Mesendoderm (in vitro differentiated cells): ENCODE data around the gene TRNP1.
A peak's percentile ranks its signal among the peaks of the same experiment; 100 is the strongest.

Source experiments
- DNase-seq: peaks from one replicate; pipeline ENCODE4 v3.0.0; 2013
- H2AK5ac ChIP-seq: 2 replicates; pipeline ENCODE4 v1.6.1; 2013; ENCODE audit warnings: low read length, inconsistent platforms
- H2BK120ac ChIP-seq: 2 replicates; pipeline ENCODE4 v1.6.1; 2013; ENCODE audit warnings: low read depth, mild to moderate bottlenecking, low read length, moderate library complexity, mixed read lengths
- H2BK15ac ChIP-seq: replicated peaks from 2 replicates; pipeline ENCODE4 v1.6.1; 2013; ENCODE audit warnings: low read depth, mild to moderate bottlenecking, moderate library complexity
- H2BK5ac ChIP-seq: 2 replicates; pipeline ENCODE4 v1.6.1; 2013; ENCODE audit warnings: low read length, inconsistent platforms
- H3K18ac ChIP-seq: 2 replicates; pipeline ENCODE4 v1.6.1; 2013; ENCODE audit warnings: mild to moderate bottlenecking, low read length, mixed read lengths
- H3K23ac ChIP-seq: one replicate; pipeline ENCODE4 v1.6.1; 2013; ENCODE audit warnings: low read length
- H3K27ac ChIP-seq: 2 replicates; pipeline ENCODE4 v1.5.1; 2013; ENCODE audit warnings: low read depth, mild to moderate bottlenecking, inconsistent platforms, low read length, moderate library complexity
- H3K27me3 ChIP-seq: 2 replicates; pipeline ENCODE4 v1.6.1; 2013; ENCODE audit warnings: low read length, control low read depth, mild to moderate bottlenecking, inconsistent platforms; ENCODE audit not compliant: insufficient read depth, poor library complexity
- H3K36me3 ChIP-seq: 2 replicates; pipeline ENCODE4 v1.6.1; 2013; ENCODE audit warnings: low read length, inconsistent platforms; ENCODE audit not compliant: control insufficient read depth, insufficient read depth
- H3K4ac ChIP-seq: one replicate; pipeline ENCODE4 v1.6.1; 2013; ENCODE audit warnings: low read depth, mild to moderate bottlenecking, low read length, moderate library complexity
- H3K4me1 ChIP-seq: 2 replicates; pipeline ENCODE4 v1.6.1; 2013; ENCODE audit warnings: low read depth, low read length, inconsistent platforms; ENCODE audit not compliant: control insufficient read depth
- H3K4me2 ChIP-seq: 2 replicates; pipeline ENCODE4 v1.6.1; 2013; ENCODE audit warnings: low read length
- H3K4me3 ChIP-seq: 2 replicates; pipeline ENCODE4 v1.5.1; 2013; ENCODE audit warnings: mild to moderate bottlenecking, low read length
- H3K56ac ChIP-seq: one replicate; pipeline ENCODE4 v1.6.1; 2013; ENCODE audit warnings: low read length
- H3K79me1 ChIP-seq: 2 replicates; pipeline ENCODE4 v1.6.1; 2013; ENCODE audit warnings: low read length, inconsistent platforms
- H3K79me2 ChIP-seq: 2 replicates; pipeline ENCODE4 v1.6.1; 2013; ENCODE audit warnings: mild to moderate bottlenecking, low read length; ENCODE audit not compliant: control insufficient read depth, insufficient read depth
- H3K9ac ChIP-seq: 2 replicates; pipeline ENCODE4 v1.6.1; 2013; ENCODE audit warnings: low read length, inconsistent platforms
- H4K5ac ChIP-seq: one replicate; pipeline ENCODE4 v1.6.1; 2013; ENCODE audit warnings: low read length
- H4K8ac ChIP-seq: one replicate; pipeline ENCODE4 v1.6.1; 2013; ENCODE audit warnings: low read depth, mild to moderate bottlenecking, control low read depth, low read length, moderate library complexity
- WGBS: extraction: QIAGEN DNeasy Blood & Tissue Kit; methylation state at CpG from one replicate; pipeline ENCODE4 v1.1.7; 2013; ENCODE audit warnings: low lambda C conversion rate, missing lambda C conversion rate; ENCODE audit not compliant: insufficient coverage; ENCODE audit errors: extremely low coverage; 5-methylcytosine and 5-hydroxymethylcytosine counted together

Gene TRNP1

DNA sequence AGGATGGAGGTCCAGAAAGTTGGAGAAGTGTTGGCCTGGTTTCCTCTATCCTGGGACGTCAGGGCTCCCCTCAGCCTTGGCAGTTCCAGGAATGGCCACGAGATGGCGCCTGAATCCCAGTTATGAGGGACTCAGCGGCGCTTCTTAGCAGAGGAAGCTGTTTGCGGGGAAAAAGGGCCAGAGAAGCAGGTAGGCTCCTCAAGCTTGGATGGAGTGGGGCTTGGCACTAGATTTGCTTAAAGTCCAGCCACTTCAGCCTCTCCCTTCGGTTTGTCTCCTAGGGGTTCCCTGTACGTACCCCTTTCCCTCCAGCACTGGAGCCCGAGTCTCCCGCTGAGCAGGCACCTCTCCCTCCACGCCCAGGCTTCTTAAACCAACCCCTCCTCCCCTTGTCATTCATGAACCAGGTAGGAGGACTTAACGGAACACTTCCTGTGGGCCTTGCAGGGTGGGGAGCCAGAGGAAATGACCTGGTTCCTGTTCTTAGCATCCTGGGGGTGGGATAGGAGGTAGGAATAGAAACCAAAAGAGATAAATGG, 51.2 kb downstream of the TRNP1 start:
- H3K79me1 ChIP-seq = no peaks in the 10 kb centered on the region
- peak; percentile 90 for DNase-seq
- H3K23ac ChIP-seq = no peak overlapping the region

DNA sequence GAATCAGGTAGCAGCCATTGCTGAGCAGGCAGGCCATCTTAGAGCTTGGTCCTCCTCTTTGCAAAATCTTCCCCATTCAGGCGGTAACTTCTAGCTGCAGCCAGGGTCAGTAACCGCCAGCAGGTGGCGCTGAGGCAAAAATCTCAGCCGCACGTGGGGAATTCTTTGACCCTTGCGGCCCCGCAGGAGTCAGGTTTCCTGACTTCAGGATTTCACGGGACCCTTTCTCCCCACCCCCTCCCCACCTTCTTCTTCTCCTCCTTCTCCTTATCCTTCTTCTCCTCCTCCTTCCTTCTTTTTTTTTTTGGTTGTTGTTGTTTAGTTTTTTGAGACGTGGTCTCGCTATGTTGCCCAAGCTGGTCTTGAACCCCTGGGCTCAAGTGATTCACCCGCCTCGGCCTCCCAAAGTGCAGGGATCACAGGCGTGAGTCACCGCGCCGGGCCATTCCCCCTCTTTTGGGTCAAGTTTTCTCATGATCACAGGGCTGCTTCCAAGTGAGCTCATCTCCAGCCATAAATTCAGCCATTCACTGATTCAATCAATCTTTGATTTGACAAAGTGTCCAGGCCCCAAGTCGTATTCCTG, 52.6 kb downstream of the TRNP1 start:
- H3K9ac ChIP-seq = no peak overlapping the region
- no peak overlapping the region for H3K4me3 ChIP-seq
- H3K36me3 ChIP-seq = no peaks in the 10 kb centered on the region
- H3K18ac ChIP-seq = no peak overlapping the region
- no peak overlapping the region for H3K4me2 ChIP-seq
- H3K4ac ChIP-seq = no peak overlapping the region
- no peak overlapping the region for H4K8ac ChIP-seq
- no peak overlapping the region for H3K56ac ChIP-seq
- H3K4me1 ChIP-seq = no peaks in the 10 kb centered on the region
- WGBS = no CpG with 5 or more reads among the region's 17 CpGs
- no peaks in the 10 kb centered on the region for H3K79me1 ChIP-seq
- H2BK15ac ChIP-seq = no peak overlapping the region
- H3K27ac ChIP-seq = no peak overlapping the region
- H2AK5ac ChIP-seq = no peak overlapping the region
- no peak overlapping the region for H2BK120ac ChIP-seq
- no peak overlapping the region for H4K5ac ChIP-seq
- H3K27me3 ChIP-seq = no peaks in the 10 kb centered on the region
- H2BK5ac ChIP-seq = no peak overlapping the region
- DNase-seq = peak; percentile 87
- no peak overlapping the region for H3K23ac ChIP-seq
- no peaks in the 10 kb centered on the region for H3K79me2 ChIP-seq

More for the DNA sequence above, 51.2 kb downstream of the TRNP1 start:
- Histone ChIP-seq H3K4ac (no peak overlapping the region), H2BK120ac (no peak overlapping the region), H3K27me3 (no peaks in the 10 kb centered on the region), H2BK5ac (no peak overlapping the region), H3K27ac (no peak overlapping the region), H3K4me2 (no peak overlapping the region), H3K4me3 (no peak overlapping the region), H4K5ac (no peak overlapping the region), H2AK5ac (no peak overlapping the region), H3K4me1 (no peaks in the 10 kb centered on the region), H3K9ac (no peak overlapping the region), H2BK15ac (no peak overlapping the region), H4K8ac (no peak overlapping the region), H3K18ac (no peak overlapping the region), H3K79me2 (no peaks in the 10 kb centered on the region), H3K56ac (peak overlapping the region; percentile 73), H3K36me3 (no peaks in the 10 kb centered on the region)
- no CpG with 5 or more reads among the region's 12 CpGs for WGBS

DNA sequence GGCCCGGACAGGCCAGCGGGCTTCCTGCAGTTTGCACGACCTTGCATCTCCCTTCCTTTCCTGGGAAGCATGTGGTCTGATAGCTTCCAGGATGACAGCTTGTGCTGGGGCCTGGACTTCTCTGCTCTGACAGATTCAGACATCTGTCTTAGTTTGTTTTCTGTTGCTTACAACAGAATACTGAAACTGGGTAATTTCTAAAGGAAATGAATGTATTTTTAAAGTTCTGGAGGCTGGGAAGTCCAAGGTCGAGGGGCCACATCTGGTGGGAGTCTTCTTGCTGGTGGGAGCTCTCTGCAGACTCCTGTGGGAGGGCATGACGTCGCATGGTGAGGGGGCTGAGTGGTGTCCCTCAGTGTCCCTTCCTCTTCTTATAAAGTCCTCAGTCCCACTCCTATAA, 54.4 kb downstream of the TRNP1 start:
- Histone ChIP-seq H3K79me2 (no peaks in the 10 kb centered on the region), H3K79me1 (no peaks in the 10 kb centered on the region), H3K4me2 (no peak overlapping the region), H2BK120ac (no peak overlapping the region), H3K9ac (no peak overlapping the region), H3K23ac (no peak overlapping the region), H4K8ac (no peak overlapping the region), H3K36me3 (no peaks in the 10 kb centered on the region), H2BK5ac (no peak overlapping the region), H2BK15ac (no peak overlapping the region), H2AK5ac (no peak overlapping the region), H3K4ac (no peak overlapping the region), H3K27ac (no peak overlapping the region), H3K4me1 (no peaks in the 10 kb centered on the region), H3K27me3 (no peaks in the 10 kb centered on the region), H3K18ac (no peak overlapping the region), H3K4me3 (no peak overlapping the region), H4K5ac (no peak overlapping the region), H3K56ac (no peak overlapping the region)
- DNase-seq = no peak
- WGBS = no CpG with 5 or more reads among the region's 6 CpGs

DNA sequence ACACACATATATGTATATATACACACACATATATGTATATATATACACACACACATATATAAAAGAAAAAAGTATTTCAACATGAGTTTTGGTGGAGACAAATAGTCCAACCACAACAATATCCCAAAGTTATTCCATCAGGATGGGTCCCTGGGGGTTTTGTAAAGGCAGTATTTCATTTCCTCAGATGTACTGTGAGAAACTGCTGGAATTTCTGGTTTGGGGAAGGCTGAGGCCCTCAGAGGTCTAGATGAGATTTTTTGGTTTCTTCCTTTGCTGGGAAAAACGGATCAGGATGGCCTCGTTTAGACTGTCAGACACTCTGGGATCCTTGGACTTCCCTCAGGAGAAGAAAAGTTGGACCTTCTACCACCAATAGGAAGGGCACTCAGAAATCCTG, 55.6 kb downstream of the TRNP1 start:
- Histone ChIP-seq H3K56ac (no peak overlapping the region), H2BK5ac (no peak overlapping the region), H3K23ac (no peak overlapping the region), H3K79me2 (no peaks in the 10 kb centered on the region), H4K5ac (no peak overlapping the region), H3K4me3 (no peak overlapping the region), H2BK120ac (no peak overlapping the region), H3K79me1 (no peaks in the 10 kb centered on the region), H3K9ac (no peak overlapping the region), H3K4me1 (no peaks in the 10 kb centered on the region), H2BK15ac (no peak overlapping the region), H4K8ac (no peak overlapping the region), H3K4ac (no peak overlapping the region), H3K18ac (no peak overlapping the region), H3K27me3 (no peaks in the 10 kb centered on the region), H3K27ac (no peak overlapping the region), H3K4me2 (no peak overlapping the region), H2AK5ac (no peak overlapping the region), H3K36me3 (no peaks in the 10 kb centered on the region)
- no CpG with 5 or more reads among the region's 2 CpGs for WGBS
- DNase-seq = no peak

DNA sequence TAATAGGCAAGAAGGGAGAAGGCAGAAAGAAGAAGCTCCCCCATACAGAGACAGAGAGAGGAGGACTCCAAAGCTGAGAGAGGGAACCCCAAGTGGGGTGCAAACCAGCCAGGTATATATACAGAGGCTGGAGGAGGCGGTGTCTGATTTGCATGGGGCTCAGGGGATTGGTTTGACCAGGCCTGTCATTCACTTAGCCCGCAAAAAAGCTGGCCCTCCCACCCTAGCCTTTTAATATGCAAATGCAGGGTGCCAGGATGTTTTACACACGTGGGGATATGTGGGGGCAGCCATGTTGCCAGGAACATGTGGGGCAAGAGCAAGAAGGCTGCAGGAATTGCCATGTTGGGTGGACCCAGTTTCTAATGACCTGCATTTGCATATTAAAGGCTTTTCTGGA, 56.1 kb downstream of the TRNP1 start:
- Histone ChIP-seq H3K9ac (no peak overlapping the region), H2BK5ac (no peak overlapping the region), H3K4me2 (no peak overlapping the region), H3K4me3 (no peak overlapping the region), H3K4ac (no peak overlapping the region), H3K18ac (no peak overlapping the region), H4K8ac (no peak overlapping the region), H3K27ac (no peak overlapping the region), H3K23ac (no peak overlapping the region), H2BK15ac (no peak overlapping the region), H3K36me3 (no peaks in the 10 kb centered on the region), H3K79me2 (no peaks in the 10 kb centered on the region), H3K27me3 (no peaks in the 10 kb centered on the region), H3K4me1 (no peaks in the 10 kb centered on the region), H3K79me1 (no peaks in the 10 kb centered on the region), H3K56ac (no peak overlapping the region), H2BK120ac (no peak overlapping the region), H2AK5ac (no peak overlapping the region), H4K5ac (no peak overlapping the region)
- DNase-seq = peak; percentile 57
- no CpG with 5 or more reads among the region's 3 CpGs for WGBS
